Measurements from ENCODE around the gene HECW1.

GRCh38 chr7:43311694-43312093, 199.2 kb downstream of the HECW1 start:
- TF ChIP-seq POLR2AphosphoS5 (IDR thresholded peaks at IDR 0.05; ENCODE audit: low read depth, low read length) (no peak), SIN3A (IDR thresholded peaks at IDR 0.05; ENCODE audit: borderline replicate concordance, insufficient read depth, low read length) (no peak)
- TF ChIP-seq, protein P1, sequence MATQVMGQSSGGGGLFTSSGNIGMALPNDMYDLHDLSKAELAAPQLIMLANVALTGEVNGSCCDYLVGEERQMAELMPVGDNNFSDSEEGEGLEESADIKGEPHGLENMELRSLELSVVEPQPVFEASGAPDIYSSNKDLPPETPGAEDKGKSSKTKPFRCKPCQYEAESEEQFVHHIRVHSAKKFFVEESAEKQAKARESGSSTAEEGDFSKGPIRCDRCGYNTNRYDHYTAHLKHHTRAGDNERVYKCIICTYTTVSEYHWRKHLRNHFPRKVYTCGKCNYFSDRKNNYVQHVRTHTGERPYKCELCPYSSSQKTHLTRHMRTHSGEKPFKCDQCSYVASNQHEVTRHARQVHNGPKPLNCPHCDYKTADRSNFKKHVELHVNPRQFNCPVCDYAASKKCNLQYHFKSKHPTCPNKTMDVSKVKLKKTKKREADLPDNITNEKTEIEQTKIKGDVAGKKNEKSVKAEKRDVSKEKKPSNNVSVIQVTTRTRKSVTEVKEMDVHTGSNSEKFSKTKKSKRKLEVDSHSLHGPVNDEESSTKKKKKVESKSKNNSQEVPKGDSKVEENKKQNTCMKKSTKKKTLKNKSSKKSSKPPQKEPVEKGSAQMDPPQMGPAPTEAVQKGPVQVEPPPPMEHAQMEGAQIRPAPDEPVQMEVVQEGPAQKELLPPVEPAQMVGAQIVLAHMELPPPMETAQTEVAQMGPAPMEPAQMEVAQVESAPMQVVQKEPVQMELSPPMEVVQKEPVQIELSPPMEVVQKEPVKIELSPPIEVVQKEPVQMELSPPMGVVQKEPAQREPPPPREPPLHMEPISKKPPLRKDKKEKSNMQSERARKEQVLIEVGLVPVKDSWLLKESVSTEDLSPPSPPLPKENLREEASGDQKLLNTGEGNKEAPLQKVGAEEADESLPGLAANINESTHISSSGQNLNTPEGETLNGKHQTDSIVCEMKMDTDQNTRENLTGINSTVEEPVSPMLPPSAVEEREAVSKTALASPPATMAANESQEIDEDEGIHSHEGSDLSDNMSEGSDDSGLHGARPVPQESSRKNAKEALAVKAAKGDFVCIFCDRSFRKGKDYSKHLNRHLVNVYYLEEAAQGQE (IDR thresholded peaks at IDR 0.05; ENCODE audit: insufficient read depth in 1 of 2, low read depth in 2 of 2, low read length in 2 of 2), result no peak
